ENCODE results near the gene CADM1.

DNA sequence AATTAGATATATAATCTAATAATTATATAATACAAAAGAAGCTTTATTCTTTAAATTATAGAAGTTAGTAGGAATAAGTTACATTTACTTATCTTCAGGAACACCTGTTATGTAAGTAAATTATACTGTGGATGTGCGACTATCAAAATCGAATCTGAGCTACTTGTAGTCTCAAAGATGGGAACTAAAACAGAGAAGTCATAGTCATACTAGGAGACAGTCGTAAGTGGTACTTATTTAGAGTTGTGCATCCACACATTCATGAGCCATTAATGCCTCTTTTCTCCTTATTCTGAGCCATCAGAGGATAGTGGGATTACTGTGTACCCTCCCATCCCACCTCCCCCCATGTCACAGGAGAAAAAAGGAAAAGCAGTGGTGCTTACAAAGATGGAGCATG lies 114.4 kb downstream of the CADM1 start:
- TF ChIP-seq, protein P1, sequence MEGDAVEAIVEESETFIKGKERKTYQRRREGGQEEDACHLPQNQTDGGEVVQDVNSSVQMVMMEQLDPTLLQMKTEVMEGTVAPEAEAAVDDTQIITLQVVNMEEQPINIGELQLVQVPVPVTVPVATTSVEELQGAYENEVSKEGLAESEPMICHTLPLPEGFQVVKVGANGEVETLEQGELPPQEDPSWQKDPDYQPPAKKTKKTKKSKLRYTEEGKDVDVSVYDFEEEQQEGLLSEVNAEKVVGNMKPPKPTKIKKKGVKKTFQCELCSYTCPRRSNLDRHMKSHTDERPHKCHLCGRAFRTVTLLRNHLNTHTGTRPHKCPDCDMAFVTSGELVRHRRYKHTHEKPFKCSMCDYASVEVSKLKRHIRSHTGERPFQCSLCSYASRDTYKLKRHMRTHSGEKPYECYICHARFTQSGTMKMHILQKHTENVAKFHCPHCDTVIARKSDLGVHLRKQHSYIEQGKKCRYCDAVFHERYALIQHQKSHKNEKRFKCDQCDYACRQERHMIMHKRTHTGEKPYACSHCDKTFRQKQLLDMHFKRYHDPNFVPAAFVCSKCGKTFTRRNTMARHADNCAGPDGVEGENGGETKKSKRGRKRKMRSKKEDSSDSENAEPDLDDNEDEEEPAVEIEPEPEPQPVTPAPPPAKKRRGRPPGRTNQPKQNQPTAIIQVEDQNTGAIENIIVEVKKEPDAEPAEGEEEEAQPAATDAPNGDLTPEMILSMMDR (conservative IDR thresholded peaks at IDR 0.05; ENCODE audit: low read depth in 2 of 2) = no peak
- TF ChIP-seq EZH2 (IDR thresholded peaks at IDR 0.05; ENCODE audit: low read depth, unreplicated experiment) = no peak
- TF ChIP-seq REST (IDR thresholded peaks at IDR 0.05; ENCODE audit: unreplicated experiment) = no peak
- TF ChIP-seq POLR2AphosphoS5 (IDR thresholded peaks at IDR 0.05; ENCODE audit: low read depth) = no peak
- TF ChIP-seq JUNB (IDR thresholded peaks at IDR 0.05; ENCODE audit: unreplicated experiment) = no peak
- TF ChIP-seq CREB1 (CRISPR knock-in tag; IDR thresholded peaks at IDR 0.05; ENCODE audit: low read depth) = no peak
- no peak for TF ChIP-seq NANOG (IDR thresholded peaks at IDR 0.05; ENCODE audit: borderline replicate concordance)
- no peak for TF ChIP-seq EZH2phosphoT487 (IDR thresholded peaks at IDR 0.05; ENCODE audit: unreplicated experiment)
- no peak for TF ChIP-seq ETS1 (IDR thresholded peaks at IDR 0.05)
- no peak for TF ChIP-seq ZNF114 (CRISPR knock-in tag; IDR thresholded peaks at IDR 0.05)
- TF ChIP-seq STAT1 (IDR thresholded peaks at IDR 0.05; ENCODE audit: unreplicated experiment) = no peak
- no peak for TF ChIP-seq ZNF331 (CRISPR knock-in tag; IDR thresholded peaks at IDR 0.05; ENCODE audit: low read depth)
